HS-27A (cell line): Measurements from ENCODE around the gene TMTC3.
A peak's percentile ranks its signal among the peaks of the same experiment; 100 is the strongest.
"Not testable (repeated sequence)": the region's sequence is repeated elsewhere in the genome, so short reads cannot be mapped to it uniquely, and the experiment has no call there.

ENCODE experiments used
- DNase-seq: peaks from one replicate; pipeline ENCODE4 v3.0.0-alpha.2; 2012; ENCODE audit warnings: low read depth, missing footprints

The TMTC3 gene

GRCh38 chr12:88166179-88166578 lies 24.1 kb downstream of the TMTC3 start:
- DNase-seq, result no peak

DNA sequence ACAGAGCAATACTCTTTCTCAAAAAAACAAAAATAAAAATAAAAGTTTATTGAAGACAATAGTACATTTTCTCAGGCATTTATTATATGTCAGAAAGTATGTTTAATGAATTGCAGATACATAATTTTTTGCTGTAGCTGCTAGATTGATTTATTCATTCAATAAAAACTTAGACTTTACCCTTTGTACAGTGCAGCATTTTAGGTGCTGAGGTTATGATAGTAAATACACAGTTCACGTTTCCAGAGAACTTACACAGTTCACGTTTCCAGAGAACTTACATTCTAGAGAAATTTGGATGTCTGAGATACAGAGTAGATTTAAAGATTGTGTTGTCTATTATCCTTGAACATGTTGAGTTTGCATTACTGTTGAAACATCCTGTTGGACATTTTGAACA lies 25.3 kb downstream of the TMTC3 start:
- DNase-seq, result no peak

GRCh38 chr12:88172844-88173407 lies 30.8 kb downstream of the TMTC3 start:
- DNase-seq, result no peak

GRCh38 chr12:88175544-88175943 lies 33.4 kb downstream of the TMTC3 start:
- no peak for DNase-seq

- DNase-seq, result no peak
These were observed 37.4 kb downstream of the TMTC3 start for GRCh38 chr12:88179436-88180014.

GRCh38 chr12:88181881-88182280 lies 39.8 kb downstream of the TMTC3 start:
- no peak for DNase-seq

DNA sequence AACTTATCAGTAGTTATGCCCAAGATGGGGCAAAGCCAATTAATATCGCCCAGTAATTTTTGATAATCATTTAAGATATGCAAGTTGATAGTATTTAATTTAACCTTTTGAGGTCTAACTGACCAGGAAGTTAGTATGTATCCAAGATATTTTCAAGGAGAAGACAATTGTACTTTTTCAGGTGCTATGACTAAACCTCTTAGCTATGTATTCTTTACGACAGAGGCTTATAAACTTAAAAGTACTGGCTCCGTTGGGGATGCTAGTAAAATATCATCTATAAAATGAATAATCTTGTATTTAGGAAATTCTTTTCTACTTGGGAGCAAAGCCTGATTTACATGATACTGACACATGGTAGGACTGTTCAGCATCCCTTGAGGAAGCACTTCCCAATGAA lies 40.3 kb downstream of the TMTC3 start:
- no peak for DNase-seq

DNA sequence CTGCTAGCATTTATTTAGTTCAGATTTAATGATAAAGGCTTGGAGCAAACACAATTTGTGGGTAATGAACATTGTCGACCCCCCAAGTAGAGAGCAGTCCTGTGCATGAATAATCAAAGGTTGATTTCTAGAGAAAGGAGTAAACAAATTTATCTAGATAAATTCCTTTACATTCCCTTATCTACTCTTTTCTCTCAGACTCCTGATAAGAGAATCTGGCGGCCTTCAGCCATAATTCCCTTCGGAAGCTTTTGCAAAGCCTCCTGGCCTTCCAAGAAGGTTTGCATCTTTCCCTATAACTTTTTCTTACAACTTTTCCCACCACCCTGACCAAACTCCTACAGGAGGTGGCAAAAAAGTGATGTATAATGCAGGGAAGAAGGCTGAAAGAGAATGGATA lies 42.1 kb downstream of the TMTC3 start:
- no peak for DNase-seq

- DNase-seq, result no peak
These were observed 43.2 kb downstream of the TMTC3 start for GRCh38 chr12:88185279-88185678.

- peak; percentile 31 for DNase-seq
These were observed 43.9 kb downstream of the TMTC3 start for GRCh38 chr12:88185988-88186387.

DNA sequence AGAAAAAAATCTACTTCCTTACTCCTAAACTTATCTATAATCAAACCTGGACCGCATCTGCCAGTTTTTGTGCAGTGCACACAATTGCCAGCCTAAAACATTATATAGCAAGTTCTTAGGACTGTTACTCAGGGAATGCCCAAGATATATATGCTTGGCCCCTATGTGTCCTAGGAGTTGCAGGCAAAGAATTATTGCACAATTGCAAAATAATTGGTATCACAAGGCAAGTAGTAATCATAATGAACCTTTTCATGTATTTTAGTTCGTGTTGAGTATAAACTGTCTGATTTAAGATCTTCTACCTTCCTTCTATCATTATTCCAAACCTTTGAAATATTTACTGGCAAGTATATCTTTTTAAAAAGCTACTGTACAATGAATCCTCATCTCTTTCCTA lies 45.5 kb downstream of the TMTC3 start:
- no peak for DNase-seq

DNA sequence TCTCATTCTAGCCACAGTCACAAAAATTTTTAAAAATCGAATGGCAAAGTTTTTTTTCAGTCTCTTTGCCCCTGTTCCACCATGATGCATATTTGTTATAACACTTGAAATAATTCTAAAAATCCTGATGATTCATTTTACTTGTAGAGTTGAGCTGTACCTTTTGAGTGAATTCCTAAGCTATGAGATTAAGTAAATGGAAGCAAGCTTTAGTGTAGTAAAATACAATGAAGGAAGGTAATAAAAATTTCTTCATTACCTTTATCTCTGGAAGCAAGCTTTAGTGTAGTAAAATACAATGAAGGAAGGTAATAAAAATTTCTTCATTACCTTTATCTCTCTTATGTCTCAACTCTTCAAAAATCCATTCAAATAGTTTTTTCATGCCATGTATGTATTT lies 46.1 kb downstream of the TMTC3 start:
- DNase-seq, result no peak

DNA sequence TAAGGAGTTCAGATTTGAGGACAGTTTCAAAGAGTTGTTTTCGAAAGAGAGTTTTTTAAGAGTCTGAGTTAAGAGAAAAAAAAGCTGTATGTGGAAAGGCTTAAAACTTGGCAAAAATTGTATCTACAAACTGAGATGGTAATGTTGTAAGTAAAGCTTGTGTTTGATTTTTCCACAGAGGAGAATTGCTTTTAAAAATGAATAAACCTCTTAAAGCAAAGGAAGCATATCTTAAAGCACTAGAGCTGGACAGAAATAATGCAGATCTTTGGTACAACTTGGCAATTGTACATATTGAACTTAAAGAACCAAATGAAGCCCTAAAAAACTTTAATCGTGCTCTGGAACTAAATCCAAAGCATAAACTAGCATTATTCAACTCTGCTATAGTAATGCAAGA lies 50.3 kb downstream of the TMTC3 start:
- no peak for DNase-seq

GRCh38 chr12:88194868-88195267 lies 52.8 kb downstream of the TMTC3 start:
- no peak for DNase-seq

DNA sequence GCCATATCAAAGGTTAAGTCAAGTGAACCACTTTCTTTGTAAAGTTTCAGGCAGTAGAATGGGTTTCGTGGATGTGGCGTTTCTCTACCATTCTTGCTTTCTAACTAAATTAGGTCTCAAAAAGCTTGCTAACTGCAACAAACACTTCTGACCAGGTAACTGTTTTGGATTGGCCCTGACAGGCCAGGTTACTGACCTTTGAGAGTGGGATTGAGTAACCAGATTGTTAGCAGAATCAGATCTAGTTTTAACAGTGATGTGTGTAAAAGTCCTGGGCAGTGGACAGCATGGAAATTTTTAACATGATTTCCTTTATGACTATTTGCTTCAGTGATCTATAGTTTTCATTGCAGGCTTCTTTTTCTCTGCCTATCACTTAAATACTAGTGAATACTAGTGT lies 57.9 kb downstream of the TMTC3 start:
- no peak for DNase-seq

GRCh38 chr12:88202500-88202899 lies 60.4 kb downstream of the TMTC3 start:
- DNase-seq, result no peak

DNA sequence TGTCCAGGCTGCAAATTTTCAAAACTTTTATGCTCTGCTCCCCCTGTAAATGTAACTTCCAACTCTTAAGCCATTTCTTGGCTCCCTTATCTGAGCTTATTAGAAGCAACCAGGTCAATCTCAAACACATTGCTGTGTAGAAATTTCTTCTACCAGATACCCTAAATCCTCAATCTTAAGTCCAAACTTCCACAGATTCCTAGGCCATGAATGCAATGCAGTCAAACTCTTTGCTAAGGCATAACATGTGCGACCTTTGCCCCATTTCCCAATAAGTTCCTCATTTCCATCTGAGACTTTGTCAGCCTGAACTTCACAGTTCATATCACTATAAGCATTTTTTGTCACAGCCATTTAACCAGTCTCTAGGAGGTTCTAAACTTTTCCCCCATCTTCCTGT lies 64.5 kb downstream of the TMTC3 start:
- no peak for DNase-seq

- no peak for DNase-seq
These were observed 66.0 kb downstream of the TMTC3 start for GRCh38 chr12:88207921-88208620.

- no peak for DNase-seq
These were observed 66.6 kb downstream of the TMTC3 start for GRCh38 chr12:88208661-88209060.

GRCh38 chr12:88210311-88210710 lies 68.2 kb downstream of the TMTC3 start:
- DNase-seq, result not testable (repeated sequence)

GRCh38 chr12:88218293-88218692 lies 76.2 kb downstream of the TMTC3 start:
- no peak for DNase-seq

- DNase-seq, result no peak
These were observed 77.8 kb downstream of the TMTC3 start for GRCh38 chr12:88219861-88220260.

DNA sequence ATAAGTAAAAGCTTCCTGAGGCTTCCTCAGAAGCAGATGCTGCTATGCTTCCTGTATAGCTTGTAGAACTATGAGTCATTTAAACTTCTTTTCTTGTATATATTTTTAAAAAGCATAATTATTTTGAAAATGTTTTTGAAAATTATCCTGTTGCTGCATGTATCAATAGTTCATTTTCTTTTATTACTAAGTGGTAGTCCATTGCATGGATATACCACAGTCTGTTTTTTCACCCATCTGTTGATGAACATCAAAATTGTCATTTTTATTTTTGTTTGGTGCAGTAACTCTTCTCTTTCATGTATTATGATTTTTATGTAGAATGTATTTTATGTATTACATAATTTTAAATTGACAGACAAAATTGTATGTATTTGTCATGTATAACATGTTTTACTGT lies 81.4 kb downstream of the TMTC3 start:
- DNase-seq, result no peak

DNA sequence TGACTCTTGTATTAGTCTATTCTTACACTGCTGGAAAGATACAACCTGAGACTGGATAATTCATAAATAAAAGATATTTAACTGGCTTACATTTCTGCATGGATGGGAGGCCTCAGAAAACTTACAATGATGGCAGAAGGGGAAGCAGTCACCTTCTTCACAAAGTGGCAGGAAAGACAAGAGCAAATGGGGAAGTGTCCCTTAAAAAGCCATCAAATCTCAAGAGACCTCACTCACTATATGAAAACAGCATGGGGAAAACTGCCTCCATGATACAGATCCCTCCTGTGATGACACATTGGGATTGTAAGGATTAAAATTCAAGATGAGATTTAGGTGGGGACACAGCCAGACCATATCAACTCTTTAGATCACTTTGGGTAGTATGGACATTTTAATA lies 83.7 kb downstream of the TMTC3 start:
- DNase-seq, result no peak
